ENCODE data around the gene RANGAP1. TPM values are rescaled to one million over a fixed set of nuclear protein-coding genes. Genes with fewer than 3 reads are reported as not detected.
A peak's percentile ranks its signal among the peaks of the same experiment; 100 is the strongest.

The RANGAP1 gene
- total and polyA plus RNA-seq, 2 of the 4 experiments (the other 2 are of a cell fraction), result 71.2 to 148 TPM

GRCh38 chr22:41237707-41238569, 48.0 kb downstream of the RANGAP1 start:
- Histone ChIP-seq H3K27me3 (ENCODE audit: control insufficient read depth, insufficient read depth, low read length) (no peaks in the 10 kb centered on the region), H3K79me1 (ENCODE audit: low read depth in 1 of 2, low read length in 2 of 2) (no peaks in the 10 kb centered on the region), H3K4me1 (ENCODE audit: control insufficient read depth, insufficient read depth, low read length) (0 out of 2 replicates have a peak, but pooled peaks cover 5% of the 10 kb centered on the region), H2BK15ac (ENCODE audit: low read depth, low read length) (no peak overlapping the region), H4K91ac (ENCODE audit: insufficient read depth, low read depth, low read length) (no peak overlapping the region; the same call in 1 of the 2 replicates), H3K56ac (ENCODE audit: extremely low read depth, insufficient read depth, low read length) (no peak overlapping the region), H2AFZ (replicated peaks; ENCODE audit: low read length, poor library complexity) (peak overlapping the region; percentile 87), H3K4me2 (ENCODE audit: low read depth, low read length) (peak overlapping the region; percentile 30; the same call in 1 of the 2 replicates), H2BK120ac (ENCODE audit: low read depth, low read length) (no peak overlapping the region), H4K20me1 (ENCODE audit: insufficient read depth, low read length) (peaks cover 8% of the 10 kb centered on the region; the same call in 1 of the 2 replicates), H2BK20ac (ENCODE audit: low read depth, low read length) (no peak overlapping the region), H3K4me3 (ENCODE audit: insufficient read depth, low read depth, low read length) (peak overlapping the region; percentile 25), H4K5ac (ENCODE audit: low read depth, low read length) (peak overlapping the region; percentile 18; the same call in 1 of the 2 replicates), H3K9me1 (ENCODE audit: insufficient read depth, low read length) (no peaks in the 10 kb centered on the region), H2AK9ac (replicated peaks; ENCODE audit: low read depth, low read length, poor library complexity) (peak overlapping the region; percentile 61), H4K8ac (ENCODE audit: low read depth in 2 of 2, low read length in 2 of 2) (peak overlapping the region; percentile 61 to 64; a peak in 3 of 4 replicates), H2BK5ac (ENCODE audit: low read depth, low read length, poor library complexity, severe bottlenecking) (no peak overlapping the region), H3K14ac (replicated peaks; ENCODE audit: low read depth, low read length) (no peak overlapping the region), H3K4ac (ENCODE audit: low read depth, low read length) (peak overlapping the region; percentile 11), H3K36me3 (ENCODE audit: control insufficient read depth, insufficient read depth, low read length) (0 out of 2 replicates have a peak, but pooled peaks cover 2% of the 10 kb centered on the region), H3K18ac (ENCODE audit: low read depth, low read length) (no peak overlapping the region), H3K9me3 (ENCODE audit: control insufficient read depth, insufficient read depth, low read length) (no peaks in the 10 kb centered on the region), H3K27ac (ENCODE audit: insufficient read depth, low read length) (no peak overlapping the region), H2AK5ac (ENCODE audit: low read depth, low read length) (no peak overlapping the region), H3K23ac (ENCODE audit: low read depth, low read length) (no peak overlapping the region), H3K9ac (ENCODE audit: low read depth, low read length) (no peak overlapping the region)
- peak; percentile 59 for ATAC-seq (ENCODE audit: low read depth)
- DNase-seq, result peak; percentile 13
- CTCF ChIA-PET, result interaction anchor here (0.5 to 0.6 kb wide), 2 partner anchors 34 to 253 kb away, joined by 3 read pairs; no protein-coding TSS in a partner anchor
- no TSS peak for BruUV-seq (replicated peaks)
- TF ChIP-seq CHD1 (IDR thresholded peaks at IDR 0.05; ENCODE audit: low read depth, low read length) (no peak), CTCF (conservative IDR thresholded peaks at IDR 0.05; ENCODE audit: low read depth, low read length) (peak; percentile 21; the same call in 1 of the 2 replicates), BHLHE40 (IDR thresholded peaks at IDR 0.05; ENCODE audit: low read depth, low read length) (no peak)
- intact Hi-C loops (cut with micrococcal nuclease), result no loop called here
- POLR2A ChIA-PET (ENCODE audit: unreplicated experiment), result no interaction called here
- dilution Hi-C loops (cut with HindIII; ENCODE audit: low sequenced_read_pairs, unreplicated experiment), result no loop called here
- in situ Hi-C loops (cut with MboI; ENCODE audit: low sequenced_read_pairs), result no loop called here
- 20% methylated on average over 64 of the region's 97 CpGs; no CpG with 5 or more reads in 1 of the 2 experiments for WGBS, 2 experiments (ENCODE audit: extremely low coverage in 2 of 2, insufficient read length in 1 of 2)
